Measurements from ENCODE around the gene OTX2. TPM values are rescaled to one million over a fixed set of nuclear protein-coding genes. Genes with fewer than 3 reads are reported as not detected.

Gene OTX2
- total and polyA plus RNA-seq, 2 experiments from 2014 or later = 0.11 to 0.53 TPM

DNA sequence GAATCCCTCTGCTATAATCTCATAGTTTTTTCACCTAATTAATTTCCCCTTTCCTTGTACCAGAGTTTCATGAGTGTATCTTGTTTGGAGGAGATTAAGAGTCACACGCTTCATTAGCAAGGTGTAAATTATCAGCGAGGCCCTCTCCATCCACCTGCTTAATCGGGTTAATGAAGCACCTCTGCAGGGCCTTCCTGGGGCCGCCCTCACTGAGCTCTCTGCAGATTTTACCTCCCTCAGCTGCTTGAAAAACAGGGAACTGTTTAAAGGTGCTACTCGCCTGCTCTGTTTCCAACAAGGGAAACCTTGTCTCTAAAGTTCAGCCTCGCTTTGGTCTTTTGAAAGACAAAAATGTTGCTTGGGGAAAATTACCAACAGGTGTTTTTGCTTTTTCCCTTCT, 35.8 kb downstream of the OTX2 start:
- Histone ChIP-seq H4K20me1 (ENCODE audit: insufficient read depth, poor library complexity, severe bottlenecking) (no peaks in the 10 kb centered on the region), H3K36me3 (replicated peaks; ENCODE audit: insufficient read depth, low read depth) (no peaks in the 10 kb centered on the region), H3K27ac (no peak overlapping the region), H3K79me2 (no peaks in the 10 kb centered on the region), H3K4me2 (no peak overlapping the region), H3K4me3 (no peak overlapping the region), H2AFZ (no peak overlapping the region), H3K9me2 (replicated peaks; ENCODE audit: insufficient read depth) (no peaks in the 10 kb centered on the region), H3K9me3 (ENCODE audit: low read depth) (no peaks in the 10 kb centered on the region), H3K27me3 (peaks cover 14% of the 10 kb centered on the region), H3K4me1 (ENCODE audit: insufficient read depth) (no peaks in the 10 kb centered on the region)
- no peak for DNase-seq (ENCODE audit: low spot score)
- 58% methylated on average over 6 of the region's 6 CpGs for WGBS (ENCODE audit: low lambda C conversion rate, missing lambda C conversion rate)
- TF ChIP-seq, protein P1, sequence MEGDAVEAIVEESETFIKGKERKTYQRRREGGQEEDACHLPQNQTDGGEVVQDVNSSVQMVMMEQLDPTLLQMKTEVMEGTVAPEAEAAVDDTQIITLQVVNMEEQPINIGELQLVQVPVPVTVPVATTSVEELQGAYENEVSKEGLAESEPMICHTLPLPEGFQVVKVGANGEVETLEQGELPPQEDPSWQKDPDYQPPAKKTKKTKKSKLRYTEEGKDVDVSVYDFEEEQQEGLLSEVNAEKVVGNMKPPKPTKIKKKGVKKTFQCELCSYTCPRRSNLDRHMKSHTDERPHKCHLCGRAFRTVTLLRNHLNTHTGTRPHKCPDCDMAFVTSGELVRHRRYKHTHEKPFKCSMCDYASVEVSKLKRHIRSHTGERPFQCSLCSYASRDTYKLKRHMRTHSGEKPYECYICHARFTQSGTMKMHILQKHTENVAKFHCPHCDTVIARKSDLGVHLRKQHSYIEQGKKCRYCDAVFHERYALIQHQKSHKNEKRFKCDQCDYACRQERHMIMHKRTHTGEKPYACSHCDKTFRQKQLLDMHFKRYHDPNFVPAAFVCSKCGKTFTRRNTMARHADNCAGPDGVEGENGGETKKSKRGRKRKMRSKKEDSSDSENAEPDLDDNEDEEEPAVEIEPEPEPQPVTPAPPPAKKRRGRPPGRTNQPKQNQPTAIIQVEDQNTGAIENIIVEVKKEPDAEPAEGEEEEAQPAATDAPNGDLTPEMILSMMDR (IDR thresholded peaks at IDR 0.05; ENCODE audit: poor library complexity) = no peak
- TF ChIP-seq EZH2 (IDR thresholded peaks at IDR 0.05; ENCODE audit: borderline replicate concordance) (no peak), EZH2phosphoT487 (IDR thresholded peaks at IDR 0.05; ENCODE audit: low read depth, severe bottlenecking, unreplicated experiment) (no peak)

DNA sequence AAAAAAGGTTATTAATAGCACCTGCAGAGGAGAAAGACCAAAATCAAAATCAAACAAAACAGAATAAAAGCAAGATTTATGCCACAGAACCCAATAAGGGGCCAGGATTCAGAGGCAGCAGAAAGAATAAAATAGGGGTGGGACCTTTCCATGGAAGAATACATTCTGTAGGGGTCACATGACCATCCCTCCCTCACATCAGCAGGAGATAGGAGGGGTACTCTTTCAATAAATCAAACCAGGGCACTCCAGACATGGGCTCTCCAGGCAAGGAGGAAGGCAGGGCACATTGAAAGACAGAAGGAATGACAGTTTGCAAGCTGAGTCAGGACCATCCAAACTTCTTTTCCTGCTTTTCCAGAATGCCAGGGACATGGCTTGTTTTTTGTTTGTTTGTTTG, 39.8 kb downstream of the OTX2 start:
- H3K9me3 ChIP-seq (ENCODE audit: low read depth) = no peaks in the 10 kb centered on the region
- H2AFZ ChIP-seq = no peak overlapping the region
- TF ChIP-seq EZH2phosphoT487 (IDR thresholded peaks at IDR 0.05; ENCODE audit: low read depth, severe bottlenecking, unreplicated experiment) (no peak), EZH2 (IDR thresholded peaks at IDR 0.05; ENCODE audit: borderline replicate concordance) (no peak)
- TF ChIP-seq, protein P1 (IDR thresholded peaks at IDR 0.05; ENCODE audit: poor library complexity) = no peak
- no peak overlapping the region for H3K4me2 ChIP-seq
- no peaks in the 10 kb centered on the region for H3K79me2 ChIP-seq
- no peaks in the 10 kb centered on the region for H3K9me2 ChIP-seq (replicated peaks; ENCODE audit: insufficient read depth)
- no peaks in the 10 kb centered on the region for H3K4me1 ChIP-seq (ENCODE audit: insufficient read depth)
- H4K20me1 ChIP-seq (ENCODE audit: insufficient read depth, poor library complexity, severe bottlenecking) = no peaks in the 10 kb centered on the region
- H3K27me3 ChIP-seq = peaks cover 4% of the 10 kb centered on the region
- no peak overlapping the region for H3K27ac ChIP-seq
- DNase-seq (ENCODE audit: low spot score) = no peak
- H3K4me3 ChIP-seq = no peak overlapping the region
- no peaks in the 10 kb centered on the region for H3K36me3 ChIP-seq (replicated peaks; ENCODE audit: insufficient read depth, low read depth)

DNA sequence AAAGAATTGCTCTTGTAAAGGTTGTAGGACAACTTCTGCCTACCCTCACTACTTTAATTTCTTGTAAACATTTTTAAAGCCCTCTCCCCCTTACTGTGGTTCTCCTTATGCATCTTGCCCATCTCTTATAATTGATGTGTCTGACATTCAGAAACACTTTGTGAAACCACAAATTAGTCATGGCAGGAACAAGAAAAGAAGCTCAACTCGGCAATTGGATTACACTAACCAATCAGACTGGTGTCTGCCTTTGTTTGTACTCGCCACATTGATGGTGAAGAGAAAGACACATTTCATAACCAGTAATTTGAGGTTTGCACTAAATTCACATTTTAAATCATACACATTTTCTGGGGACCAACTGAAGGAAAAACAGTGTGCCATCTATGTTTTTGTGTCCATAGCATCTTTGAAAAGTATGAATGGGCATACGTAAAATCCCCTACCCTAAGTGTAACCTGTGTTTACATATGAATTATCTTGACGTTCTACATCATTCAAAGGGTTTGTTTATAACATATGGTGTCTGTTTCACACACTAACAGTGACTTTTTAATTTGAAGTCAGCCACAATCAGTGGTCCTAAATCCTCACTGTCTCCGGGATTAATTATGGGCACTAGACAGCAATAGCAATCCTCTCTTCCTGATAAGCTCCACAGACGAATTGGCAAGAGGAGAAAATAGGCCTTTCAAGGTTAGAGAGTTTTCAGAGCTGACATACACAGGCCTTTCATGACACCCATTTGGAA, 49.9 kb downstream of the OTX2 start:
- no peaks in the 10 kb centered on the region for H3K4me1 ChIP-seq (ENCODE audit: insufficient read depth)
- TF ChIP-seq EZH2phosphoT487 (IDR thresholded peaks at IDR 0.05; ENCODE audit: low read depth, severe bottlenecking, unreplicated experiment) = no peak
- TF ChIP-seq, protein P1 (IDR thresholded peaks at IDR 0.05; ENCODE audit: poor library complexity) = no peak
- TF ChIP-seq EZH2 (IDR thresholded peaks at IDR 0.05; ENCODE audit: borderline replicate concordance) = no peak
- no peaks in the 10 kb centered on the region for H3K79me2 ChIP-seq
- no peaks in the 10 kb centered on the region for H3K9me3 ChIP-seq (ENCODE audit: low read depth)
- H3K27ac ChIP-seq = no peak overlapping the region
- no peak overlapping the region for H3K4me2 ChIP-seq
- WGBS (ENCODE audit: low lambda C conversion rate, missing lambda C conversion rate) = 58% methylated on average over 6 of the region's 6 CpGs
- H4K20me1 ChIP-seq (ENCODE audit: insufficient read depth, poor library complexity, severe bottlenecking) = no peaks in the 10 kb centered on the region
- no peaks in the 10 kb centered on the region for H3K36me3 ChIP-seq (replicated peaks; ENCODE audit: insufficient read depth, low read depth)
- no peak for DNase-seq (ENCODE audit: low spot score)
- no peaks in the 10 kb centered on the region for H3K9me2 ChIP-seq (replicated peaks; ENCODE audit: insufficient read depth)
- no peak overlapping the region for H2AFZ ChIP-seq
- H3K27me3 ChIP-seq = peaks cover 8% of the 10 kb centered on the region
- H3K4me3 ChIP-seq = no peak overlapping the region

All from hepatocyte (in vitro differentiated cells).